ENCODE results near the gene ATG5. TPM values are rescaled to one million over a fixed set of nuclear protein-coding genes. Genes with fewer than 3 reads are reported as not detected.
A peak's percentile ranks its signal among the peaks of the same experiment; 100 is the strongest.

The ATG5 gene
- polyA plus RNA-seq, 1 donor (not counting 4 experiments of a cell fraction or from before 2014, with no cell fraction given) = 60.0 TPM

DNA sequence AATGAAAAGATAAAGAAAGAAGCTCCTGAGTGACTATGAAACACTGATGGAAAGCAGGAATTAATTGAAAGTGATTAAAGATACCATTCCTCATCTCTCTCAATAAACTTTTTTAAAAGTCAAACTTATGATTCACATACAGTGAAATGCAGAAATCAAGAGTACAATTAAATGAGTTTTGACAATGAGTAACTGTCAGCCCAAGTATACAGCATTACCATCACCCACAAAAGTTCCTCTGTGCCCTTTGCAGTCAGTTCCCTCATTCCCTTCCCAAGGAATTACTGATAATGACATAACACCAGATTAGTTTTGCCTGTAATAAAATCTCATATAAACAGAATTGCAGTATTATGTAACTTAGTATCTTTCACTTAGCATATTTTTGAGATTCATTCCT lies 44.5 kb downstream of the ATG5 start:
- H2AFZ ChIP-seq (ENCODE audit: control insufficient read depth, low read length) = no peak overlapping the region
- H3K9ac ChIP-seq (ENCODE audit: control insufficient read depth, extremely low read depth, insufficient read depth, low read length) = no peak overlapping the region
- H3K9me1 ChIP-seq (ENCODE audit: control insufficient read depth, extremely low read depth, insufficient read depth, low read length) = peaks cover 3% of the 10 kb centered on the region
- dilution Hi-C loops (cut with MboI; ENCODE audit: extremely low pct_ligation_motif_present, low sequenced_read_pairs) = no loop called here
- H3K27ac ChIP-seq (ENCODE audit: control insufficient read depth, insufficient read depth, low read length) = no peak overlapping the region
- H3K4me2 ChIP-seq (ENCODE audit: control insufficient read depth, extremely low read depth, insufficient read depth, low read depth, low read length) = no peak overlapping the region
- H4K20me1 ChIP-seq (ENCODE audit: control insufficient read depth, extremely low read depth, insufficient read depth, low read length) = no peaks in the 10 kb centered on the region
- peaks cover 6 to 8% of the 10 kb centered on the region in 2 experiments for H3K36me3 ChIP-seq (ENCODE audit: control insufficient read depth in 2 of 2, extremely low read depth in 1 of 2, insufficient read depth in 2 of 2, low read length in 2 of 2)
- DNase-seq (ENCODE audit: low read depth, low spot score) = no peak
- H3K27me3 ChIP-seq (ENCODE audit: control insufficient read depth, extremely low read depth, insufficient read depth, low read length) = no peaks in the 10 kb centered on the region
- TF ChIP-seq, protein P1, sequence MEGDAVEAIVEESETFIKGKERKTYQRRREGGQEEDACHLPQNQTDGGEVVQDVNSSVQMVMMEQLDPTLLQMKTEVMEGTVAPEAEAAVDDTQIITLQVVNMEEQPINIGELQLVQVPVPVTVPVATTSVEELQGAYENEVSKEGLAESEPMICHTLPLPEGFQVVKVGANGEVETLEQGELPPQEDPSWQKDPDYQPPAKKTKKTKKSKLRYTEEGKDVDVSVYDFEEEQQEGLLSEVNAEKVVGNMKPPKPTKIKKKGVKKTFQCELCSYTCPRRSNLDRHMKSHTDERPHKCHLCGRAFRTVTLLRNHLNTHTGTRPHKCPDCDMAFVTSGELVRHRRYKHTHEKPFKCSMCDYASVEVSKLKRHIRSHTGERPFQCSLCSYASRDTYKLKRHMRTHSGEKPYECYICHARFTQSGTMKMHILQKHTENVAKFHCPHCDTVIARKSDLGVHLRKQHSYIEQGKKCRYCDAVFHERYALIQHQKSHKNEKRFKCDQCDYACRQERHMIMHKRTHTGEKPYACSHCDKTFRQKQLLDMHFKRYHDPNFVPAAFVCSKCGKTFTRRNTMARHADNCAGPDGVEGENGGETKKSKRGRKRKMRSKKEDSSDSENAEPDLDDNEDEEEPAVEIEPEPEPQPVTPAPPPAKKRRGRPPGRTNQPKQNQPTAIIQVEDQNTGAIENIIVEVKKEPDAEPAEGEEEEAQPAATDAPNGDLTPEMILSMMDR (optimal IDR thresholded peaks at IDR 0.05 in 1 of 3, IDR thresholded peaks at IDR 0.05 in 1 of 3, conservative IDR thresholded peaks at IDR 0.05 in 1 of 3; ENCODE audit: extremely low read depth in 1 of 3, insufficient read depth in 2 of 3, low read length in 3 of 3) = no peak
- no peak for TF ChIP-seq EZH2 (IDR thresholded peaks at IDR 0.05; ENCODE audit: low read length)
- H3K4me3 ChIP-seq (ENCODE audit: control insufficient read depth in 2 of 3, extremely low read depth in 1 of 3, insufficient read depth in 2 of 3, low read depth in 1 of 3, low read length in 3 of 3) = no peak overlapping the region
- FAIRE-seq = peak; percentile 63
- H3K9me3 ChIP-seq (ENCODE audit: control insufficient read depth, low read depth, low read length) = no peaks in the 10 kb centered on the region
- peaks cover 5% of the 10 kb centered on the region for H3K4me1 ChIP-seq (ENCODE audit: control insufficient read depth, extremely low read depth, insufficient read depth, low read length)
- peaks cover 46% of the 10 kb centered on the region for H3K79me2 ChIP-seq (ENCODE audit: control insufficient read depth, insufficient read depth, low read length)

DNA sequence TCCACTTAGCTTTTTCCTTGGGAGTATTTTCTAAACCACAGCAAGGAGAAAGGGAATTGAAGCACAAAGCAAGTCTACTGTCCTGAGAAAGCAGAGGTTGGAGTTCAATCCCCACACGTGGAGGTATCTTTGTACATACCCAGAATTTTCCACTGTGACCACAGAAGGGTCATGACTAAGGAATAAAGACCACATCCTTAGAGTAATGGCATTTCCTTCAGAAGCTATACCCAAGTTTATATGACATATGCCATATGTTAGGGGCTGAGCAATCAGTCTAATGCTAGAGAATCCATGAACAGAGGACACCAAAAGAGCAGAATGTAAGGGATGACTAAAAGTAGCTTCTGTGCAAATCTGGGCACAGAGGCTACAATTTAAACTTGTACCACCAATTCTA lies 46.4 kb downstream of the ATG5 start:
- peaks cover 38% of the 10 kb centered on the region for H3K79me2 ChIP-seq (ENCODE audit: control insufficient read depth, insufficient read depth, low read length)
- peaks cover 5% of the 10 kb centered on the region for H3K4me1 ChIP-seq (ENCODE audit: control insufficient read depth, extremely low read depth, insufficient read depth, low read length)
- no peaks in the 10 kb centered on the region for H3K27me3 ChIP-seq (ENCODE audit: control insufficient read depth, extremely low read depth, insufficient read depth, low read length)
- dilution Hi-C loops (cut with MboI; ENCODE audit: extremely low pct_ligation_motif_present, low sequenced_read_pairs) = no loop called here
- TF ChIP-seq, protein P1 (optimal IDR thresholded peaks at IDR 0.05 in 1 of 3, IDR thresholded peaks at IDR 0.05 in 1 of 3, conservative IDR thresholded peaks at IDR 0.05 in 1 of 3; ENCODE audit: extremely low read depth in 1 of 3, insufficient read depth in 2 of 3, low read length in 3 of 3) = no peak
- TF ChIP-seq EZH2 (IDR thresholded peaks at IDR 0.05; ENCODE audit: low read length) = no peak
- no peak overlapping the region for H2AFZ ChIP-seq (ENCODE audit: control insufficient read depth, low read length)
- H3K36me3 ChIP-seq (ENCODE audit: control insufficient read depth in 2 of 2, extremely low read depth in 1 of 2, insufficient read depth in 2 of 2, low read length in 2 of 2) = peaks cover 5 to 8% of the 10 kb centered on the region in 2 experiments
- no peaks in the 10 kb centered on the region for H4K20me1 ChIP-seq (ENCODE audit: control insufficient read depth, extremely low read depth, insufficient read depth, low read length)
- no peak overlapping the region for H3K4me2 ChIP-seq (ENCODE audit: control insufficient read depth, extremely low read depth, insufficient read depth, low read depth, low read length)
- no peak overlapping the region for H3K4me3 ChIP-seq (ENCODE audit: control insufficient read depth in 2 of 3, extremely low read depth in 1 of 3, insufficient read depth in 2 of 3, low read depth in 1 of 3, low read length in 3 of 3)
- DNase-seq (ENCODE audit: low read depth, low spot score) (no peak), FAIRE-seq (peak; percentile 32)
- H3K9me3 ChIP-seq (ENCODE audit: control insufficient read depth, low read depth, low read length) = no peaks in the 10 kb centered on the region
- H3K9me1 ChIP-seq (ENCODE audit: control insufficient read depth, extremely low read depth, insufficient read depth, low read length) = no peaks in the 10 kb centered on the region
- H3K9ac ChIP-seq (ENCODE audit: control insufficient read depth, extremely low read depth, insufficient read depth, low read length) = no peak overlapping the region
- no peak overlapping the region for H3K27ac ChIP-seq (ENCODE audit: control insufficient read depth, insufficient read depth, low read length)

All from keratinocyte (primary cell).